K562 (cell line): ENCODE results near the gene RWDD1. TPM values are rescaled to one million over a fixed set of nuclear protein-coding genes. Genes with fewer than 3 reads are reported as not detected.

Experiments used
- ATAC-seq: fragments of 200-7000 bp; cut with Tn5 transposase; 3 replicates; pipeline ENCODE4 v1.9.1; 2020; ENCODE audit warnings: moderate library complexity
- BruUV-seq: library from RNA; stranded (reverse); fragments of 400-500 nt; replicated peaks from 2 replicates; lab custom pipeline; 2021; lab: Mats Ljungman, UMichigan
- CTCF ChIA-PET: fragments of 300-600 bp; formaldehyde crosslinking; extraction: SDS; loops from one replicate; lab custom pipeline; 2021; ENCODE audit warnings: low intra/inter-chr PET ratio; lab: Yijun Ruan, JAX
- POLR2A ChIA-PET: fragments of 300-600, 350-650 bp; sonication (Branson Sonifier 250); formaldehyde crosslinking; extraction: SDS; loops from one replicate; lab custom pipeline; 2021; ENCODE audit warnings: antibody characterized with exemption, inconsistent platforms; lab: Yijun Ruan, JAX
- DNase-seq, 4 experiments: peaks; one replicate each; pipeline versions ENCODE4 v3.0.0 to v3.0.0-alpha.2; 2011 to 2018; ENCODE audit warnings: low spot score in 3 of 4, mixed read lengths in 3 of 4; ENCODE audit errors: extremely low read depth in 1 of 4
- FAIRE-seq: peaks from 2 replicates; lab custom pipeline; 2011; peaks lifted over from hg19 to GRCh38; lab: Jason Lieb, UNC
- H2AFZ ChIP-seq: 2 replicates; pipeline ENCODE4 v1.6.0; 2011; ENCODE audit warnings: low read depth, low read length, control low read depth, inconsistent platforms
- H3K27ac ChIP-seq: fragments of 200-600 bp; 3 replicates; pipeline ENCODE4 v1.8.0; 2011; ENCODE audit warnings: low read depth, mild to moderate bottlenecking, control low read depth, inconsistent platforms, low read length, moderate library complexity, mixed read lengths; ENCODE audit errors: extremely low read depth
- H3K27me3 ChIP-seq, 2 experiments: fragments of 300-600 bp in 1 of 2; 2 replicates in 1 of 2; 3 replicates in 1 of 2; pipeline versions ENCODE4 v1.6.0 to v1.8.0; 2011; ENCODE audit warnings: inconsistent platforms in 2 of 2, low read length in 2 of 2, mild to moderate bottlenecking in 1 of 2, mixed read lengths in 1 of 2, moderate library complexity in 1 of 2; ENCODE audit not compliant: control insufficient read depth in 2 of 2, insufficient read depth in 2 of 2
- H3K36me3 ChIP-seq: fragments of 300-600 bp; 3 replicates; pipeline ENCODE4 v1.8.0; 2011; ENCODE audit warnings: mild to moderate bottlenecking, low read length, inconsistent platforms; ENCODE audit not compliant: control insufficient read depth, insufficient read depth
- H3K4me1 ChIP-seq, 2 experiments: fragments of 200-600 bp in 1 of 2; replicated peaks in 1 of 2; 2 replicates in 1 of 2; 3 replicates in 1 of 2; pipeline versions ENCODE4 v1.5.1 to v1.8.0; 2011; ENCODE audit warnings: inconsistent platforms in 2 of 2, low read length in 2 of 2, mild to moderate bottlenecking in 1 of 2, mixed read lengths in 1 of 2, moderate library complexity in 1 of 2; ENCODE audit not compliant: control insufficient read depth in 2 of 2, insufficient read depth in 2 of 2
- H3K4me2 ChIP-seq: 2 replicates; pipeline ENCODE4 v1.6.1; 2011; ENCODE audit warnings: low read length, control low read depth, inconsistent platforms, mixed read lengths; ENCODE audit not compliant: insufficient read depth
- H3K4me3 ChIP-seq: fragments of 200-600 bp; sonication (generic), shearing (Covaris generic); 2 replicates; pipeline ENCODE4 v1.5.1; 2016; ENCODE audit warnings: control low read depth, inconsistent platforms
- H3K79me2 ChIP-seq: fragments of 200-600 bp; 3 replicates; pipeline ENCODE4 v1.8.0; 2011; ENCODE audit warnings: low read length, inconsistent platforms; ENCODE audit not compliant: control insufficient read depth, insufficient read depth
- H3K9ac ChIP-seq, 2 experiments: 2 replicates each; pipeline versions ENCODE4 v1.6.0 to v1.6.1; 2011; ENCODE audit warnings: low read depth in 2 of 2, low read length in 2 of 2, control low read depth in 1 of 2, inconsistent platforms in 1 of 2, mild to moderate bottlenecking in 1 of 2, mixed read lengths in 1 of 2; ENCODE audit not compliant: insufficient read depth in 1 of 2
- H3K9me1 ChIP-seq: one replicate; pipeline ENCODE4 v1.6.0; 2011; ENCODE audit warnings: inconsistent platforms, mild to moderate bottlenecking, low read length, moderate library complexity; ENCODE audit not compliant: control insufficient read depth, insufficient read depth
- H3K9me3 ChIP-seq: replicated peaks from 2 replicates; pipeline ENCODE4 v1.5.1; 2011; ENCODE audit warnings: low read depth, low read length, inconsistent platforms; ENCODE audit not compliant: control insufficient read depth, insufficient read depth
- H4K20me1 ChIP-seq: replicated peaks from 2 replicates; pipeline ENCODE4 v1.6.1; 2011; ENCODE audit warnings: low read length, inconsistent platforms, mixed read lengths; ENCODE audit not compliant: control insufficient read depth, insufficient read depth
- THRB ChIP-seq: fragments of 450-650 bp; formaldehyde crosslinking; conservative IDR thresholded peaks from 2 replicates; pipeline ENCODE4 v1.4.0; 2022; ENCODE audit warnings: mild to moderate bottlenecking, missing genetic modification characterization
- ZNF639 ChIP-seq, 2 experiments: fragments of 200-800 bp in 1 of 2; sonication (Bioruptor generic) in 1 of 2; sonication (generic) in 1 of 2; formaldehyde crosslinking in 1 of 2; IDR thresholded peaks in 1 of 2; conservative IDR thresholded peaks in 1 of 2; 2 replicates each; pipeline versions ENCODE4 v1.5.0 to v1.6.1; 2016 to 2020; ENCODE audit warnings: missing compliant biosample characterization in 1 of 2, missing genetic modification characterization in 1 of 2, missing genetic modification reagents in 1 of 2
- in situ Hi-C: fragments of 300-500 bp; cut with MboI; formaldehyde crosslinking; loops from 4 replicates; pipeline ENCODE4 v1.15.0; 2018; ENCODE audit warnings: inconsistent platforms, mixed read lengths
- intact Hi-C: fragments of 100-400 bp; cut with micrococcal nuclease; formaldehyde crosslinking; loops from 2 replicates; pipeline ENCODE4 v1.14.2; 2022
- polyA plus RNA-seq, 8 experiments: library from polyadenylated mRNA; depleted of rRNA in 4 of 8; stranded (reverse) in 5 of 8; unstranded in 3 of 8; fragments of >200 nt; fragmentation: Nextera tagmentation in 2 of 8; fragmentation: Illumina TruSeq in 1 of 8; extraction: Ambion mirVana in 2 of 8; extraction: Trizol in 1 of 8; gene quantifications; 2 replicates each; pipeline versions ENCODE4 v1.2.1 to v1.2.3, GENCODE V29; 2011 to 2014; ENCODE audit warnings: inconsistent platforms in 1 of 8, missing spikeins in 1 of 8
- total RNA-seq, 7 experiments: library from RNA; depleted of rRNA in 6 of 7; stranded (reverse); fragments of >200 nt in 6 of 7; fragmentation: Illumina TruSeq in 2 of 7; extraction: Trizol in 2 of 7; gene quantifications; 2 replicates each; pipeline versions ENCODE4 v1.2.1 to v1.2.3, GENCODE V29; 2011 to 2021; ENCODE audit warnings: low replicate concordance in 1 of 7

RWDD1 gene
- total and polyA plus RNA-seq, 9 of the 15 experiments (the other 6 are each of a cell fraction or from before 2014, with no cell fraction given): 31.9 to 89.8 (median 48.7) TPM

DNA sequence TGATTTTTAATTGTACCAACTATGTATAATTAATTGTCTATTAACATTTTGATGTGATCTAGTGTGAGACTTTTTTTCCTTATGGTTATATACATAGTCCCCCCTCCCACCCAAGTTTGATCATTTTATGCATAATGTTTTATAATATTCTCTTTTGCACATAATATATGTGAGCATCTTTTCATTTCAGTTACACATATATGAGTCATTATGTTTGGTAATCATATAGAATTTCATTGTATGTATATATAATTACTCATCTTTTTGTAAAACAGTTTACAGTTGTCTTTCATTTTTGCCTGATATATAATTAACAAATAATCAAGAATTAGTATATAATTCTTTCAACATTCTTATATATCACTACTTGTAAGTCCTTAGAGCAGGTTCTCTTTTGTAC, 15.0 kb downstream of the RWDD1 start:
- Histone ChIP-seq H3K27me3 (no peaks in the 10 kb centered on the region), H3K4me1 (no peaks in the 10 kb centered on the region), H3K9me1 (no peaks in the 10 kb centered on the region), H3K4me2 (no peak overlapping the region), H2AFZ (no peak overlapping the region), H4K20me1 (no peaks in the 10 kb centered on the region), H3K9ac (no peak overlapping the region), H3K9me3 (no peaks in the 10 kb centered on the region; the same call in 1 of the 2 replicates), H3K4me3 (no peak overlapping the region), H3K27ac (no peak overlapping the region), H3K79me2 (peaks cover 3% of the 10 kb centered on the region; the same call in 1 of the 3 replicates), H3K36me3 (peaks cover 80% of the 10 kb centered on the region)
- FAIRE-seq (no peak), ATAC-seq (no peak), DNase-seq (no peak)
- POLR2A ChIA-PET: no interaction called here
- TF ChIP-seq ZNF639 (CRISPR knock-in tag; conservative IDR thresholded peaks at IDR 0.05 in 1 of 2, IDR thresholded peaks at IDR 0.05 in 1 of 2) (no peak), THRB (CRISPR knock-in tag) (no peak)
- in situ Hi-C loops: no loop called here
- CTCF ChIA-PET: no interaction called here
- no TSS peak for BruUV-seq
- intact Hi-C loops: no loop called here
